ENCODE results near the gene CDH23. TPM values are rescaled to one million over a fixed set of nuclear protein-coding genes. Genes with fewer than 3 reads are reported as not detected.

The CDH23 gene
- total and polyA plus RNA-seq, 9 of the 15 experiments (the other 6 are each of a cell fraction or from before 2014, with no cell fraction given), result 0.18 to 1.2 (median 0.47) TPM

DNA sequence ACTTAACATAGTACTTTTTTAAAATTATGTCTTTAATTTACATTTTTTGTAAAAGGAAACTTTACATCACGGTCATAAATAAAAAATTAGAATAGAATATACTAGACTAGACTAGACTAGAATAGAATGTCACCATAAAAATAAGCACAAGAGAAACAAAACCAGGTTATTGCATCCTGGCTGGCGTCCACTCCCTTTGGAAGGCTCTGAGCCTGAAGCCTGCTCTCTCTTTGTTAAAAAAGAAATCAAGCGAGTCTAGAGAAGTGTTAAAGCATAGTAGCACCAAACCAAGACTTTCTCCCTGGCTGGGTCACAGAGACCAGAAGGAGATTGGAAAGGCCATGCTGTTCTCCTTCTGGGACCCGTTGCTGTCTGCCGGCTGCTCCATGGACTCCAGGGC, 218.2 kb downstream of the CDH23 start:
- POLR2A ChIA-PET, result no interaction called here
- no peak for DNase-seq (ENCODE audit: extremely low read depth in 1 of 4, low spot score in 3 of 4)
- intact Hi-C loops (cut with micrococcal nuclease), result loop anchor here (5.0 kb wide), 1 partner anchor 32 kb away; no protein-coding TSS in a partner anchor
- FAIRE-seq, result no peak
- BruUV-seq (replicated peaks), result no TSS peak
- no peak for ATAC-seq
- TF ChIP-seq, protein P1, sequence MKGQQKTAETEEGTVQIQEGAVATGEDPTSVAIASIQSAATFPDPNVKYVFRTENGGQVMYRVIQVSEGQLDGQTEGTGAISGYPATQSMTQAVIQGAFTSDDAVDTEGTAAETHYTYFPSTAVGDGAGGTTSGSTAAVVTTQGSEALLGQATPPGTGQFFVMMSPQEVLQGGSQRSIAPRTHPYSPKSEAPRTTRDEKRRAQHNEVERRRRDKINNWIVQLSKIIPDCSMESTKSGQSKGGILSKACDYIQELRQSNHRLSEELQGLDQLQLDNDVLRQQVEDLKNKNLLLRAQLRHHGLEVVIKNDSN (CRISPR knock-in tag; IDR thresholded peaks at IDR 0.05), result no peak
- Histone ChIP-seq H3K9ac (ENCODE audit: insufficient read depth in 1 of 2, low read depth in 2 of 2, low read length in 2 of 2) (no peak overlapping the region), H3K9me3 (replicated peaks; ENCODE audit: control insufficient read depth, insufficient read depth, low read depth, low read length) (no peaks in the 10 kb centered on the region), H3K79me2 (ENCODE audit: control insufficient read depth, insufficient read depth, low read length) (no peaks in the 10 kb centered on the region), H3K27me3 (ENCODE audit: control insufficient read depth in 2 of 2, insufficient read depth in 2 of 2, low read length in 2 of 2) (no peaks in the 10 kb centered on the region), H3K4me1 (replicated peaks in 1 of 2; ENCODE audit: control insufficient read depth in 2 of 2, insufficient read depth in 2 of 2, low read length in 2 of 2) (peaks cover 14 to 28% of the 10 kb centered on the region in 2 experiments), H3K4me3 (no peak overlapping the region), H3K36me3 (ENCODE audit: control insufficient read depth, insufficient read depth, low read length) (no peaks in the 10 kb centered on the region), H4K20me1 (replicated peaks; ENCODE audit: control insufficient read depth, insufficient read depth, low read length) (no peaks in the 10 kb centered on the region), H3K4me2 (ENCODE audit: insufficient read depth, low read length) (no peak overlapping the region), H3K9me1 (ENCODE audit: control insufficient read depth, insufficient read depth, low read length) (no peaks in the 10 kb centered on the region), H2AFZ (ENCODE audit: low read depth, low read length) (0 out of 2 replicates have a peak overlapping the region, but pooled peaks have one; percentile 46), H3K27ac (ENCODE audit: extremely low read depth, low read depth, low read length) (no peak overlapping the region)
- 63% methylated on average over 5 of the region's 5 CpGs for WGBS (ENCODE audit: insufficient coverage, low coverage, missing lambda C conversion rate)
- in situ Hi-C loops (cut with MboI), result no loop called here
- CTCF ChIA-PET (ENCODE audit: low intra/inter-chr PET ratio), result no interaction called here

DNA sequence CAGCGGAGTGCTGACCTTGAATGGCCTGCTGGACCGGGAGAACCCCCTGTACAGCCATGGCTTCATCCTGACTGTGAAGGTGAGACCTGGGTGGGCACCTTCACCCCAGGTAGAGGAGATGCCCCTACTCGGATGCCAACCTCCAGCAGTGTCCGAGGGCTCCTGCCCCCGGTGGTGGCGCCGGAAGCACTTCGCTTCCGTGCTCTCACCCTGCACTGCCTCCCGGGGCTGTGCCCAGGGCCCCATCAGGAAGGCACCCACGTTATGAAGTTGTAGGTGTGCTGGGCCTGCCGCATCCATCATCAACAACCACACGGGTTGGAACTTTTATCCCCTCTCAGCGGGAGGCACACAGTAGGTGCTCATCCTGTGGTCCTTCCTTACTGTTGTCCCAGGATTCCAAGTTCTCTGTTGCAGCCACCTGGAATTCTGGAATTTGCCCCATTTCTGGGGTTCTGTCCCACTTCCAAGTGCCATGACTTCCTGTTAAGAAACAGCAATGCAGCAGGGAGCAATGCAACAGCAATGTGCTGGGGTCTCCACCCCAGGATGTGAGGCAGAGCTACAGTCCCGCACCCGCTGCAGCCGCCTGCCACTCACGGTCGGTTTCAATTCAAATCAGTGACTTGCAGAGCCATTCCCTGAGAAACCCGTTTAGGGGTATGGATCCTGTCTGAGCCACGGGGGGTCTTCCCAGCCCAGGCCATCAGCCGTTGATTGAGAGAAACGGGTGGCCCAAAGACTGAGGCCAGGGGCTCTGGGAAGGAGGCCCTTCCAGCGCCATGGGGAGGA, 219.0 kb downstream of the CDH23 start:
- Histone ChIP-seq H3K79me2 (ENCODE audit: control insufficient read depth, insufficient read depth, low read length) (no peaks in the 10 kb centered on the region), H3K9me3 (replicated peaks; ENCODE audit: control insufficient read depth, insufficient read depth, low read depth, low read length) (no peaks in the 10 kb centered on the region), H3K27me3 (ENCODE audit: control insufficient read depth in 2 of 2, insufficient read depth in 2 of 2, low read length in 2 of 2) (no peaks in the 10 kb centered on the region), H2AFZ (ENCODE audit: low read depth, low read length) (no peak overlapping the region), H3K27ac (ENCODE audit: extremely low read depth, low read depth, low read length) (no peak overlapping the region), H3K36me3 (ENCODE audit: control insufficient read depth, insufficient read depth, low read length) (no peaks in the 10 kb centered on the region), H3K4me1 (replicated peaks in 1 of 2; ENCODE audit: control insufficient read depth in 2 of 2, insufficient read depth in 2 of 2, low read length in 2 of 2) (peaks cover 14 to 36% of the 10 kb centered on the region in 2 experiments), H3K4me2 (ENCODE audit: insufficient read depth, low read length) (no peak overlapping the region), H3K4me3 (no peak overlapping the region), H3K9ac (ENCODE audit: insufficient read depth in 1 of 2, low read depth in 2 of 2, low read length in 2 of 2) (peak overlapping the region in 1 of 2 experiments; percentile 11; a peak in 1 of 4 replicates), H4K20me1 (replicated peaks; ENCODE audit: control insufficient read depth, insufficient read depth, low read length) (no peaks in the 10 kb centered on the region), H3K9me1 (ENCODE audit: control insufficient read depth, insufficient read depth, low read length) (no peaks in the 10 kb centered on the region)
- no peak for DNase-seq (ENCODE audit: extremely low read depth in 1 of 4, low spot score in 3 of 4)
- no TSS peak for BruUV-seq (replicated peaks)
- in situ Hi-C loops (cut with MboI) (no loop called here), intact Hi-C loops (cut with micrococcal nuclease) (no loop called here)
- CTCF ChIA-PET (ENCODE audit: low intra/inter-chr PET ratio), result no interaction called here
- no peak for ATAC-seq
- TF ChIP-seq, protein P2, sequence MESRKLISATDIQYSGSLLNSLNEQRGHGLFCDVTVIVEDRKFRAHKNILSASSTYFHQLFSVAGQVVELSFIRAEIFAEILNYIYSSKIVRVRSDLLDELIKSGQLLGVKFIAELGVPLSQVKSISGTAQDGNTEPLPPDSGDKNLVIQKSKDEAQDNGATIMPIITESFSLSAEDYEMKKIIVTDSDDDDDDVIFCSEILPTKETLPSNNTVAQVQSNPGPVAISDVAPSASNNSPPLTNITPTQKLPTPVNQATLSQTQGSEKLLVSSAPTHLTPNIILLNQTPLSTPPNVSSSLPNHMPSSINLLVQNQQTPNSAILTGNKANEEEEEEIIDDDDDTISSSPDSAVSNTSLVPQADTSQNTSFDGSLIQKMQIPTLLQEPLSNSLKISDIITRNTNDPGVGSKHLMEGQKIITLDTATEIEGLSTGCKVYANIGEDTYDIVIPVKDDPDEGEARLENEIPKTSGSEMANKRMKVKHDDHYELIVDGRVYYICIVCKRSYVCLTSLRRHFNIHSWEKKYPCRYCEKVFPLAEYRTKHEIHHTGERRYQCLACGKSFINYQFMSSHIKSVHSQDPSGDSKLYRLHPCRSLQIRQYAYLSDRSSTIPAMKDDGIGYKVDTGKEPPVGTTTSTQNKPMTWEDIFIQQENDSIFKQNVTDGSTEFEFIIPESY (CRISPR knock-in tag; IDR thresholded peaks at IDR 0.05), result peak; percentile 54; the same call in 1 of the 2 replicates
- TF ChIP-seq, protein P3, sequence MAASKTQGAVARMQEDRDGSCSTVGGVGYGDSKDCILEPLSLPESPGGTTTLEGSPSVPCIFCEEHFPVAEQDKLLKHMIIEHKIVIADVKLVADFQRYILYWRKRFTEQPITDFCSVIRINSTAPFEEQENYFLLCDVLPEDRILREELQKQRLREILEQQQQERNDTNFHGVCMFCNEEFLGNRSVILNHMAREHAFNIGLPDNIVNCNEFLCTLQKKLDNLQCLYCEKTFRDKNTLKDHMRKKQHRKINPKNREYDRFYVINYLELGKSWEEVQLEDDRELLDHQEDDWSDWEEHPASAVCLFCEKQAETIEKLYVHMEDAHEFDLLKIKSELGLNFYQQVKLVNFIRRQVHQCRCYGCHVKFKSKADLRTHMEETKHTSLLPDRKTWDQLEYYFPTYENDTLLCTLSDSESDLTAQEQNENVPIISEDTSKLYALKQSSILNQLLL (CRISPR knock-in tag; IDR thresholded peaks at IDR 0.05; ENCODE audit: borderline replicate concordance), result no peak
- peak; percentile 74; the same call in 1 of the 2 replicates for TF ChIP-seq ZKSCAN1 (IDR thresholded peaks at IDR 0.05; ENCODE audit: low read depth, low read length)
- 70% methylated on average over 24 of the region's 24 CpGs for WGBS (ENCODE audit: insufficient coverage, low coverage, missing lambda C conversion rate)
- POLR2A ChIA-PET, result interaction anchor here (0.6 kb wide), 2 partner anchors 76 to 1511 kb away, joined by 3 to 4 read pairs; no protein-coding TSS in a partner anchor
- FAIRE-seq, result no peak
